ENCODE data around the gene RALGAPB. TPM values are rescaled to one million over a fixed set of nuclear protein-coding genes. Genes with fewer than 3 reads are reported as not detected.

The RALGAPB gene
- total and polyA plus RNA-seq, 7 donors: 7.5 to 27.3 (median 18.6) TPM

DNA sequence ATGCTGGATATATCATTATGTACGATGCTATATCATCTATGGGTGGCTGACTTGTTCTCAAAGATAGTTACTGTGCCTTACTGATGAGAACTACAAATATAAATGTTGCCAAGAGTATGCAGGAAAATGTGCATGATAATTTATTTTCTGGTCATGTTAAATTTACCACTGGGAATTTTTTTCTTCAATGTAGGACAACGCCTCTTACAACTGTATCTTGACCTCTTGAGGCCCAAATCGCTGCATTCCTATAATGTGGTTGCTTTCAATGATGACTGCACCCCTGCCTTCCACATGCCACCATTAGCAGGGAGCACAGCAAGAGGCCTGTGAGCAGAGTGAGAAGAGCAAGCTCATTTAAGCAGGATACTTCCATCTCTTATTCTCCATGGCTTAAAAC is 5.7 kb upstream of the RALGAPB start:
- Histone ChIP-seq H3K36me3 (ENCODE audit: insufficient read depth in 1 of 2, low read depth in 1 of 2) (no peaks in the 10 kb centered on the region), H3K27me3 (ENCODE audit: insufficient read depth in 3 of 3, low read length in 2 of 3) (no peaks in the 10 kb centered on the region), H3K27ac (no peak overlapping the region), H3K9me3 (no peaks in the 10 kb centered on the region), H3K4me1 (no peaks in the 10 kb centered on the region), H3K4me3 (no peak overlapping the region)
- ATAC-seq (no peak), DNase-seq (no peak)
- WGBS, 3 donors: 65 to 76% (median 67%) methylated on average over 3 of the region's 3 CpGs
- TF ChIP-seq, protein P1, sequence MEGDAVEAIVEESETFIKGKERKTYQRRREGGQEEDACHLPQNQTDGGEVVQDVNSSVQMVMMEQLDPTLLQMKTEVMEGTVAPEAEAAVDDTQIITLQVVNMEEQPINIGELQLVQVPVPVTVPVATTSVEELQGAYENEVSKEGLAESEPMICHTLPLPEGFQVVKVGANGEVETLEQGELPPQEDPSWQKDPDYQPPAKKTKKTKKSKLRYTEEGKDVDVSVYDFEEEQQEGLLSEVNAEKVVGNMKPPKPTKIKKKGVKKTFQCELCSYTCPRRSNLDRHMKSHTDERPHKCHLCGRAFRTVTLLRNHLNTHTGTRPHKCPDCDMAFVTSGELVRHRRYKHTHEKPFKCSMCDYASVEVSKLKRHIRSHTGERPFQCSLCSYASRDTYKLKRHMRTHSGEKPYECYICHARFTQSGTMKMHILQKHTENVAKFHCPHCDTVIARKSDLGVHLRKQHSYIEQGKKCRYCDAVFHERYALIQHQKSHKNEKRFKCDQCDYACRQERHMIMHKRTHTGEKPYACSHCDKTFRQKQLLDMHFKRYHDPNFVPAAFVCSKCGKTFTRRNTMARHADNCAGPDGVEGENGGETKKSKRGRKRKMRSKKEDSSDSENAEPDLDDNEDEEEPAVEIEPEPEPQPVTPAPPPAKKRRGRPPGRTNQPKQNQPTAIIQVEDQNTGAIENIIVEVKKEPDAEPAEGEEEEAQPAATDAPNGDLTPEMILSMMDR (IDR thresholded peaks at IDR 0.05): no peak
- intact Hi-C loops (cut with DNase I): no loop called here

DNA sequence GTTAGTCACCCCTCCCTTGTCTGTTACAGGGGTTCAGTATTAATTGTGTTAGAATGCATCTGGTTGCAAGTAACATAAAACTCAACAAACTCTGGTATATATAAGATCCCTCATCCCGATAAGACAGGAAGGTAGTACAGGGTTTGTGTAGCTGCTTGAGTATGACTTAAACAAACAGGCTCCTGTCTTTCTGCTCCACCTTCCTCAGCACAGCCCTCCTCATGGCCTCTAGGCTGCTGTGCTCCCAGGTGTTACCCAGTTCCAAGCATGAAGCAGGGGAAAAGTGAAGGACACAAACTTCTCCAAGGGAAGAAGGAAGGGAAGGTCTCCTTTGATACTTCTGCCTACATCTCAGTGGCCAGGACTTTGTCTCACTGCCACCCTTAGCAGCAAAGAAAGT is 1.4 kb upstream of the RALGAPB start:
- Histone ChIP-seq H3K9me3 (no peaks in the 10 kb centered on the region), H3K4me3 (no peak overlapping the region), H3K4me1 (peaks cover 19% of the 10 kb centered on the region), H3K27me3 (ENCODE audit: insufficient read depth in 3 of 3, low read length in 2 of 3) (no peaks in the 10 kb centered on the region), H3K36me3 (ENCODE audit: insufficient read depth in 1 of 2, low read depth in 1 of 2) (peaks cover 0 to 2% of the 10 kb centered on the region in 2 donors), H3K27ac (no peak overlapping the region)
- 67 to 75% (median 67%) methylated on average over 1 of the region's 1 CpG for WGBS, 3 donors
- ATAC-seq (no peak), DNase-seq (no peak)
- TF ChIP-seq, protein P1 (IDR thresholded peaks at IDR 0.05): no peak
- intact Hi-C loops (cut with DNase I): no loop called here

DNA sequence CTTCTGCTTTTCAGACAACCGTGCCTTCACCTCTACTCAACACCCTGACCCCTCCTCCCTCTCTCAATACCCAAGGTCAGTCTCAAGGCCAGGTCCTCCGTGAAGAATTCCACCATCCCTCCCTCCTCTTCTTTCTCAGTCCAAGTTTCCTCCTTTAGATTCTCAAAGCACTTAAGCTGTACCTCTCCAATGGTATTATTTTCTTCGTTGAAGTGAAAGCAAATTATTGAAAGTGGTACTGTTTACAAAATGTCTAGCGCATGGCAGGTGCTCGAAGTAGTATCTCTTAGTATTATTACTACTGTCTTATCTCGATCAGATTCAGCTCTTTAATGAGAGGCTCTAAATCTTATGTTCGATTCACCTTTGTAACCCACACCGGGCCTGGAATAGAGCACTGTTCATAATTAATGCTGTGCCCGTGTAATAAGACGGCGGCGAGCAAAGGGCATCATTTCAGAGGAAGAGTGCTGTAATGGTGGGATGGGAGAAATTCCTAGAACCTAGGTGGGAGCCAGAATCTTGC is 593 bp upstream of the RALGAPB start:
- DNase-seq: no peak
- 16 to 18% (median 17%) methylated on average over 12 of the region's 12 CpGs for WGBS, 3 donors
- H3K27me3 ChIP-seq (ENCODE audit: insufficient read depth in 3 of 3, low read length in 2 of 3): no peaks in the 10 kb centered on the region
- peak overlapping the region; percentile 90 for H3K27ac ChIP-seq
- H3K36me3 ChIP-seq (ENCODE audit: insufficient read depth in 1 of 2, low read depth in 1 of 2): peaks cover 0 to 2% of the 10 kb centered on the region in 2 donors
- no peaks in the 10 kb centered on the region for H3K9me3 ChIP-seq
- peak overlapping the region; percentile 79 for H3K4me3 ChIP-seq
- ATAC-seq: peak in 2 of 4 donors; percentile 5 to 36
- intact Hi-C loops (cut with DNase I): no loop called here
- TF ChIP-seq, protein P1 (IDR thresholded peaks at IDR 0.05): no peak
- peaks cover 19% of the 10 kb centered on the region for H3K4me1 ChIP-seq

DNA sequence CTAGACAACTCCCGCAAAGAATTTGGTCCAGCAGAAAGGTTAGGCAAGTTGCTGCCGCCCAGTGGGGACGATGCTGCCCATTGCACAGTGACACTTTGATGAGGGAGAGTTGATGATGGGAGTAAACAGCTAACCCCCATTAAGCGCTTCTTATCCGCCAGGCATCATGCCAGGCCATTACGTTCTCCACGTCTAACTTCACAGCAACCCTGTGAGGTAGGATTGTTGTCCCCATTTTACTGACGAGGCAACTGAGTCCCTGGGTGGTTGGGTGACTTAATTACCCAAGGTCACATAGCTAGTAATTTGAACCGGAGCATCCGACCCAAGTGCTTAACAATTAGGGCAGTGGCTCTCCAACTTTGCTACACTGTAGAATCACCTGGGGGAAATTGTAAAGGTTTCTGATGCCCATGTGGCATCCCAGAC is 738 bp downstream of the RALGAPB start:
- ATAC-seq: no peak
- no peak for DNase-seq
- peaks cover 0 to 2% of the 10 kb centered on the region in 2 donors for H3K36me3 ChIP-seq (ENCODE audit: insufficient read depth in 1 of 2, low read depth in 1 of 2)
- TF ChIP-seq, protein P1 (IDR thresholded peaks at IDR 0.05): no peak
- H3K4me1 ChIP-seq: peaks cover 19% of the 10 kb centered on the region
- H3K4me3 ChIP-seq: peak overlapping the region; percentile 79
- 5 to 10% (median 8%) methylated on average over 10 of the region's 10 CpGs for WGBS, 3 donors
- intact Hi-C loops (cut with DNase I): no loop called here
- peak overlapping the region; percentile 90 for H3K27ac ChIP-seq
- no peaks in the 10 kb centered on the region for H3K27me3 ChIP-seq (ENCODE audit: insufficient read depth in 3 of 3, low read length in 2 of 3)
- H3K9me3 ChIP-seq: no peaks in the 10 kb centered on the region

DNA sequence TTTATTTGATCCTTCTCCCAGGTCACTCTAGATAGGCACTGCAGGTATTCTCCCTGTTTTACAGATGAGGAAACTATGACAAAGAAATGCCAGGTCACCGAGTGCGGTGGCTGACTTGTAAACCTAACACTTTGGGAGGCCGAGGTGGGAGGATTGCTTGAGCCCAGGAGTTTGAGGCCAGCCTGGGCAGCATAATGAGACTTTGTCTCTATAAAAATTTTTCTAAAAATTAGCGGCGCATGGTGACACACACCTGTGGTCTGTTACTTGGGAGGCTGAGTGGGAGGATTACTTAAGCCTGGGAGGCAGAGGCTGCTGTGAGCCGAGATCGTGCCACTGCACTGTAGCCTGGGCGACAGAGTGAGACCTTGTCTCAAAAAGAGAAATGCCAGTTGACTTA is 5.1 kb downstream of the RALGAPB start:
- ATAC-seq: no peak
- no peak for DNase-seq
- no peaks in the 10 kb centered on the region for H3K9me3 ChIP-seq
- no peak overlapping the region for H3K27ac ChIP-seq
- intact Hi-C loops (cut with DNase I): no loop called here
- peaks cover 2 to 5% of the 10 kb centered on the region in 2 donors for H3K36me3 ChIP-seq (ENCODE audit: insufficient read depth in 1 of 2, low read depth in 1 of 2)
- 96 to 97% (median 97%) methylated on average over 8 of the region's 8 CpGs for WGBS, 3 donors
- H3K27me3 ChIP-seq (ENCODE audit: insufficient read depth in 3 of 3, low read length in 2 of 3): no peaks in the 10 kb centered on the region
- no peak overlapping the region for H3K4me3 ChIP-seq
- H3K4me1 ChIP-seq: peaks cover 19% of the 10 kb centered on the region
- TF ChIP-seq, protein P1 (IDR thresholded peaks at IDR 0.05): no peak

Measured in psoas muscle (tissue), 8 donors.